Activated CD8-positive, alpha-beta T cell treated with anti-CD3 and anti-CD28 coated beads for 36 hours (primary cell): Measurements from ENCODE around the gene MICOS13. TPM values are rescaled to one million over a fixed set of nuclear protein-coding genes. Genes with fewer than 3 reads are reported as not detected.

Source experiments
- ATAC-seq: fragments of 200-7000 bp; cut with Tn5 transposase; one replicate; pipeline ENCODE4 v1.10.0; 2021; ENCODE audit warnings: mild to moderate bottlenecking, moderate library complexity
- CTCF ChIA-PET: fragments of 350-600 bp; sonication (Branson Sonifier 250); formaldehyde crosslinking; loops from one replicate; lab custom pipeline; 2021; ENCODE audit warnings: antibody characterized with exemption; lab: Charles Lee
- POLR2A ChIA-PET: fragments of 350-600 bp; sonication (Branson Sonifier 250); formaldehyde crosslinking; loops from one replicate; lab custom pipeline; 2021; ENCODE audit warnings: antibody characterized with exemption; lab: Charles Lee
- DNase-seq: peaks from one replicate; pipeline ENCODE4 v3.0.0-alpha.2; 2020
- H3K27ac Mint-ChIP-seq: one replicate; pipeline ENCODE4 v1.8.0; 2021; ENCODE audit warnings: mild to moderate bottlenecking, mixed read lengths
- H3K27me3 Mint-ChIP-seq: one replicate; pipeline ENCODE4 v1.8.0; 2021; ENCODE audit warnings: mixed read lengths
- H3K36me3 Mint-ChIP-seq: one replicate; pipeline ENCODE4 v1.8.0; 2021; ENCODE audit warnings: low read depth, mixed read lengths
- H3K4me1 Mint-ChIP-seq: one replicate; pipeline ENCODE4 v1.8.0; 2021; ENCODE audit warnings: low read depth, mixed read lengths
- H3K4me3 Mint-ChIP-seq: one replicate; pipeline ENCODE4 v1.8.0; 2021; ENCODE audit warnings: mild to moderate bottlenecking, moderate library complexity, mixed read lengths
- H3K9me3 Mint-ChIP-seq: one replicate; pipeline ENCODE4 v1.8.0; 2021; ENCODE audit warnings: mixed read lengths
- CTCF ChIP-seq: fragments of 200-600 bp; IDR thresholded peaks from one replicate; pipeline ENCODE4 v1.8.0; 2022; ENCODE audit warnings: antibody characterized with exemption, mild to moderate bottlenecking
- intact Hi-C: fragments of 100-400 bp; cut with micrococcal nuclease; formaldehyde crosslinking; loops from one replicate; pipeline ENCODE4 v1.10.0; 2022
- total RNA-seq, 2 experiments: library from RNA; stranded (reverse); gene quantifications; one replicate each; pipeline ENCODE4 v1.2.3, GENCODE V29; 2021

The MICOS13 gene
- 10 to 100 TPM; 49.4 TPM for total RNA-seq

GRCh38 chr19:5680437-5681368 is at the start of gene MICOS13, which contains the start of gene HSD11B1L:
TSS of gene MICOS13 (minus strand) at chr19:5680516. CDS start at chr19:5680486, 30 bp downstream.
TSS of gene HSD11B1L (plus strand) at chr19:5681027. CDS start at chr19:5684833, 3,806 bp downstream.
- ChIA-PET POLR2A (interaction anchor here (2.2 to 20.6 kb wide), 3 partner anchors 10 to 32 kb away, joined by 9 to 516 read pairs (median 14); partner anchors contain the start of genes CATSPERD, LONP1 and RPL36), CTCF (no interaction called here)
- peak within 1 kb of the TSS; percentile 95 for H3K27ac Mint-ChIP-seq
- peak within 1 kb of the TSS; percentile 96 for H3K4me3 Mint-ChIP-seq
- no peak for TF ChIP-seq CTCF
- DNase-seq (peak; percentile 99), ATAC-seq (peak; percentile 95)
- H3K4me1 Mint-ChIP-seq = peaks cover 15% of the 10 kb centered on the region
- H3K27me3 Mint-ChIP-seq = no peaks in the 10 kb centered on the region
- H3K36me3 Mint-ChIP-seq = peaks cover 8% of the 10 kb centered on the region
- intact Hi-C loops = loop anchor here (5.0 kb wide), 1 partner anchor 58 kb away; the partner anchor contains the start of genes SAFB and SAFB2
- H3K9me3 Mint-ChIP-seq = no peaks in the 10 kb centered on the region

- DNase-seq (no peak), ATAC-seq (no peak)
- intact Hi-C loops = no loop called here
- H3K27me3 Mint-ChIP-seq = peaks cover 4% of the 10 kb centered on the region
- ChIA-PET CTCF (interaction anchor here (0.8 kb wide), 1 partner anchor 76 kb away, joined by 3 read pairs; no protein-coding TSS in a partner anchor), POLR2A (no interaction called here)
- H3K9me3 Mint-ChIP-seq = no peaks in the 10 kb centered on the region
- H3K27ac Mint-ChIP-seq = no peak overlapping the region
- no peaks in the 10 kb centered on the region for H3K4me1 Mint-ChIP-seq
- no peaks in the 10 kb centered on the region for H3K36me3 Mint-ChIP-seq
- H3K4me3 Mint-ChIP-seq = no peak overlapping the region
- no peak for TF ChIP-seq CTCF
These were observed 47.2 kb upstream of the MICOS13 start for GRCh38 chr19:5727453-5728050.

- CTCF ChIA-PET = interaction anchor here (0.6 to 2.8 kb wide), 11 partner anchors 8 to 183 kb away, joined by 3 to 23 read pairs (median 5); partner anchors contain the start of genes NDUFA11, RPL36, SAFB and SAFB2
- intact Hi-C loops = no loop called here
- peak within 1 kb of the TSS; percentile 92 for H3K4me3 Mint-ChIP-seq
- H3K36me3 Mint-ChIP-seq = peaks cover 32% of the 10 kb centered on the region
- no peaks in the 10 kb centered on the region for H3K27me3 Mint-ChIP-seq
- peaks cover 24% of the 10 kb centered on the region for H3K4me1 Mint-ChIP-seq
- no peaks in the 10 kb centered on the region for H3K9me3 Mint-ChIP-seq
- ATAC-seq (peak; percentile 87), DNase-seq (peak; percentile 99)
- peak within 1 kb of the TSS; percentile 97 for H3K27ac Mint-ChIP-seq
- TF ChIP-seq CTCF = peak; percentile 87
- POLR2A ChIA-PET = interaction anchor here (0.6 to 18.8 kb wide), 13 partner anchors 9 to 374 kb away, joined by 3 to 516 read pairs (median 6); partner anchors contain the start of genes DUS3L, HSD11B1L, NDUFA11 and RPL36
These were observed 39.9 kb upstream of the MICOS13 start, which contains the start of the genes CATSPERD and LONP1 for GRCh38 chr19:5719961-5720790. TSS of gene CATSPERD (plus strand) at chr19:5720637. CDS start at chr19:5720738, 101 bp downstream. TSS of gene LONP1 (minus strand) at chr19:5720146. CDS start at chr19:5720132, 14 bp downstream.

GRCh38 chr19:5719274-5719960 is 39.1 kb upstream of the MICOS13 start:
- H3K27me3 Mint-ChIP-seq = no peaks in the 10 kb centered on the region
- ChIA-PET POLR2A (interaction anchor here (0.6 to 18.8 kb wide), 14 partner anchors 8 to 373 kb away, joined by 3 to 516 read pairs (median 6); partner anchors contain the start of genes DUS3L, HSD11B1L, NDUFA11 and PRR22), CTCF (interaction anchor here (0.6 to 2.8 kb wide), 8 partner anchors 7 to 184 kb away, joined by 3 to 23 read pairs (median 6); partner anchors contain the start of genes NDUFA11, RPL36, SAFB and SAFB2)
- peak overlapping the region; percentile 97 for H3K27ac Mint-ChIP-seq
- intact Hi-C loops = no loop called here
- TF ChIP-seq CTCF = no peak
- peak; percentile 63 for DNase-seq
- H3K36me3 Mint-ChIP-seq = peaks cover 32% of the 10 kb centered on the region
- peaks cover 24% of the 10 kb centered on the region for H3K4me1 Mint-ChIP-seq
- no peak for ATAC-seq
- peak overlapping the region; percentile 92 for H3K4me3 Mint-ChIP-seq
- H3K9me3 Mint-ChIP-seq = no peaks in the 10 kb centered on the region
